Measurements from ENCODE around the gene SKA2.
"Not testable (repeated sequence)": the region's sequence is repeated elsewhere in the genome, so short reads cannot be mapped to it uniquely, and the experiment has no call there.

The SKA2 gene
- total RNA-seq: 14.9 to 32.1 (median 31.4) reads per million in 3 experiments

DNA sequence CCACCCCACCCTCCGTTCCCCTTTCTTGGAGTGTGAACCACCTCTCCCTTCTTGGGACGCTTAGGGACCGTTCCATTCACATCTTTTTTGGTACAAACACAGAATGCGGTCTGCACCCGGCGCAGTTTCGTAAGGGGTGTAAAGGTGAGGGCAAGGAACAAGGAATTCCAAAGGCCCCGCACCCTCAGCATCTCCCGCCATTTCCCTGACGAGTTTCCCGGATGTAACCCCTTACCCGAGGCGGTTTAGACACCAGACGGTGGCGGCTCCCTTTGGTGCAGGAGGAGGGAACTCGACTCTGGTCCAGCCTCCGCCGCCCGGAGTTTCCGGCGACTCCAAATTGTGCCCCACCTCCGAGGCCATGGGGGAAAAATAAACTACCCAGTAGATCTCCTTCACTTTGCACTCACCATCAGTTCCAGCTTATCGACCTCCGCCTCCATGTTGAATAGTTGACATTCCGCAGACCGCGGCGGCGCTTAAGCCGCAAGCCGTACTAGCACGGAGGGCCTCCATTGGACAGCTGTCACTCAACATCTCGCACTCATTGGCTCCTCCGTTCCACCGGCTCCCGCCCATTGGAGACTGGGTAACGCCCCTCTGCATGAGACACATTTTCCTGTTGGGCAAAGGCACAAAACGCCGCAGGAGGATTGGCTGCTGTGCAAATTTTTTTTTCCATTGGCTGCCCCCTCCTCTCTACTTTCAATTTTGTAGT, at the start of gene SKA2:
Gene SKA2, minus strand, starts transcription at position 466 of the 718 bp plus-strand sequence. Its CDS starts 23 bp downstream, at position 443.
- DNase-seq: no peak

DNA sequence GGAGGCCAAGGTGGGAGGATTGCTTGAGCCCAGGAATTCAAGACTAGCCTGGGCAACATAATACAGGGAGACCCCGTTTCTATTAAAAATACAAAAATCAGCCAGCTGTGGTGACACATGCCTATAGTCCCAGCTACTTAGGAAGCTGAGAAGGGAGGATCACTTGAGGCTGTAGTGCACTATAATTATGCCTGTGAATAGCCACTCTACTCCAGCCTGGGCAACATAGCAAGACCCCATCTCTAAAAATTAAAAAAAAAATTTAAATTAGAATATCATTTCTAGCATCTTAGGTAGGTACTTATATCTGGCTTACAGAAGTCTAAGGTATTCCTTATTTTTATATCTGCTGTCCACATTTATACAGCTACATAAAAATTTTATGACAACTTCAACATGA, 47.3 kb upstream of the SKA2 start:
- no peak for DNase-seq

DNA sequence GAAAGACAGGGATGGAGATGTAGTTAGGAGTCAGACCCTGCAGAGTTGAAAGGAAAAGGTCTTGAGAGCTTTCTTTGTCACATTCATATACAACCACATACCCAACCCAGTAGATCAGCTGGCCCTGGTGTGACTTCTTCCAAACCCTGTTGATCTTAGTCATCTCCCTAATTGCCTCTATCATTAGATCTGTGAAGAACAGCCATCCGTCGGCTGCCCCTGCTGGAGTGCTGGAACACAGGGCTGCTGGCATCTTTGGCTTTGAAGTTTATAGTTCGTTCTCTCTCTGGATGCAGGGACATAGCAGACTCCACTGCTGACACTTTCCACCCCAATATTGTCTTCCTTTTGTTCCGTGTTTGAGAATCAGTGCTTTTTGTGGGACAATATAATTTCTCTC, 44.4 kb upstream of the SKA2 start:
- DNase-seq: no peak

DNA sequence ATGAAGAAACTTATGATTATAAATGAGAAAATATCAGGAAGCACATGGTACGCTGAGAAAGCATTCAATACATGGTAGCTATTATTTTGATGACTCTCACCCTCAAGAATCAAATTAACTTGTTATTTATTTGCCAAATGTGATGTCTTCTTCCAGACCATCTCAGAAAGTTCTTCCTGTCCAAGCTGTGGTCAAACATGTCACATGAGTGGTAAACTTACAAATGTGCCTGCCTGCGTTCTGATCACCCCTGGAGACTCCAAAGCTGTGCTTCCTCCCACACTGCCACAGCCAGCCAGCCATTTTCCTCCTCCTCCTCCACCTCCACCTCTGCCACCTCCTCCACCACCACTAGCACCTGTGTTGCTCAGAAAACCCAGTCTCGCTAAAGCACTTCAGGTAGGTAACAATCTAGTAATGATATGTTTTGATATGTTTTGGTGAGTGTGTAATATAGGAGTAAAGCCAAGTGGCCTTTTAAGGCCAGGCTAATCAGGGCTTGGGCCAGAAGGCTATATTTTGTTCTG, 38.4 kb upstream of the SKA2 start:
- no peak for DNase-seq

DNA sequence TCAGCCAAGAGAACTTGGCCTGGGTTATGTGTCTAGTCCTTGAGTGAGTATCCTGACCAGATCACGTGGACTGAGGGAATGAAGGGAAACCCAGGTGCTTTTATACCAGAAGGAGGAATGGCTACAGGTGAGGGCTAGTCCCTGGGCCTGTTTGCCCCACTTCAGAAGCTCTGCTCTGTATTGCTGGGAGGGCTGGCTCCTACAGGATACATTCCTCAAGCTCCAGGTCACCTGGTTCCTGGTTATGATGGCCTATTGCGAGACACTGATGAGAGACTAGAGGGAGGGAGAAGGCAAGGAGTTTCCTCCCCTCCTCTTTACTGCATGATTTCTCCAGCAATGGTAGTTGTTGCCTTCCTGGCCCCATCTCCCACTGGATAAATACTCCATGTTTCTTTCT, 35.8 kb upstream of the SKA2 start:
- DNase-seq: no peak

- DNase-seq: no peak
Observed at GRCh38 chr17:59186850-59187249, 31.9 kb upstream of the SKA2 start.

- DNase-seq: no peak
Observed at GRCh38 chr17:59185997-59186396, 31.0 kb upstream of the SKA2 start.

DNA sequence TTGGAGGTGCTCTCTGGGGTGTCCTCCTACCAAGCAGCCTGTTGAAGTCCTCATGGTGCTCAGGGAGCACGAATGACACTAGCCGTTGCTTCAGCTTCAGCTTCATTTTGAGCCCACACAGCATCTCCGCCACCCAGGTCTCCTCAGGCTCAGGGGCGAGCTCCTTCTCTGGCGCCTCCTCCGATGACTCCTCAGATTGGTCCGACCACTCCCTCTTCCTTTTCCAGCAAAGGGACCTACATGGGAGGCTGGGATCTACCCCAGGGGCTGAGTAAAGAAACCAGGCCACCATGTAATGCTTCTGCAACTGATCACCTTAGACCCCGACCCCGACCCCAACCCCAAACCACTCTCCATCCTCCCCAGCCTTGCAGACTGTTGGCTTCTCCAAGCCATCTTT, 26.5 kb upstream of the SKA2 start:
- no peak for DNase-seq

GRCh38 chr17:59180626-59181025, 25.6 kb upstream of the SKA2 start:
- DNase-seq: no peak

DNA sequence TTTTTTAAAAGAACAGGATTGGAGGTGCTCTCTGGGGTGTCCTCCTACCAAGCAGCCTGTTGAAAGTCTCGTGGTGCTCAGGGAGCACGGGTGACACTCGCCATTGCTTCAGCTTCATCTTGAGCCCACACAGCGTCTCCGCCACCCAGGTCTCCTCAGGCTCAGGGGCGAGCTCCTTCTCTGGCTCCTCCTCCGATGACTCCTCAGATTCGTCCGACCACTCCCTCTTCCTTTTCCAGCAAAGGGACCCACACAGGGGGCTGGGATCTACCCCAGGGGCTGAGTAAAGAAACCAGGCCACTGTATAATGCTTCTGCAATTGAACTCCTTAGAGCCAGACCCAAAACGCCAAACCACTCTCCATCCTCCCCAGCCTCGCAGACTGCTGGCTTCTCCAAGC, 24.6 kb upstream of the SKA2 start:
- DNase-seq: not testable (repeated sequence)

DNA sequence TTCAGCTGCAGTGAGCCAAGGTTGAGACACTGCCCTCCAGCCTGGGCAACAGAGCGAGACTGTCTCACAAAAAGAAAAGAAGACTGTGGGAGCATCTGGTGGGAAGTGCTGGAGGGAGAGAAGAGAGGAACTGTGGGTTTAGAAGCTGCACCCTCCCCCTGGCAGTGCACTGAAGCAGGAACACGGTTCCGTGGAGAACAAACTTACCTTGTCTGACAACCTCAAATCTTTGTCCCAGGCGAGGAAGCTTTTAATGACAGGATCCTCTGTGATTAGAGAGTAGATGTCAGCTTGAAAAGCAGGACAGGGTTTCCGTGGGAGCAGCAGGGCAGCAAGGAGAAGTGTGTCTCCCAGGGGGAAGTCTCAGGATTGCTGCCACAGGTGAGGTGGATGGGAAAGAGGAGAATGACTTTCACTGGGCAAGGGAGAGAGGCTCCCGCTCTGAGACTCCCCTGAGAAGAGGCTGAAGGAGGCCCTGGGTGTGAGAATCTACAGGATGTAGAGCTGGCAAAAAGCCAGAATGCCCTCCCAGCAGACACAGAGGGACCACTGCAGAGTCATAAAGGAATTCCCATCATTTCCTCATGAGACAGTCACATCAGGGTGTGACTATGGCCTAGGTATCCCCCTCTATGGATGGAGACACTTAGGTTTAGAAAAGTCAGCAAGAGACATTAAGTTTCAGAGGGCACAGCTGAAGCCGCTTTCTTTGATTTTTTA, 23.4 kb upstream of the SKA2 start:
- DNase-seq: no peak

- DNase-seq: no peak
Observed at GRCh38 chr17:59175076-59175475, 20.1 kb upstream of the SKA2 start.

DNA sequence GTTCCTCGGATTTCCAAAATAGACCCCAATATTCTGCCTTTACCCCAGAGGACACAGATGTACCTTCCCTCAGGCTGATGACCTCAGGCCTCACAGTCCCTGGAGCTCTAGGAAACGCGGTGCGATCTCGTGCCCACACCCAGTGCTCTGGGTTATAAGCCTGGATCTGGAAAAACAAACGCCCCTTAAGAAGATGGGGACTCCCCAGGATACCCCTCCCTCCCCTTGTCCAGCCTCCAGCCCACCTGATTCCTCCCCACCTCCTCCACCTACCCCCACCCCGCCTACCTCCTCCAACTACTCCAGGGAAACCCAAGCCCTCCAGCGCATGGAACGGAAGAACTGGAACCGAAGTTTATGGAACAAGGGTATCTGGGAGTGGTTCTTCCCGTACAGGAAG, 19.7 kb upstream of the SKA2 start:
- no peak for DNase-seq

GRCh38 chr17:59172436-59173004, 17.5 kb upstream of the SKA2 start:
- DNase-seq: no peak

DNA sequence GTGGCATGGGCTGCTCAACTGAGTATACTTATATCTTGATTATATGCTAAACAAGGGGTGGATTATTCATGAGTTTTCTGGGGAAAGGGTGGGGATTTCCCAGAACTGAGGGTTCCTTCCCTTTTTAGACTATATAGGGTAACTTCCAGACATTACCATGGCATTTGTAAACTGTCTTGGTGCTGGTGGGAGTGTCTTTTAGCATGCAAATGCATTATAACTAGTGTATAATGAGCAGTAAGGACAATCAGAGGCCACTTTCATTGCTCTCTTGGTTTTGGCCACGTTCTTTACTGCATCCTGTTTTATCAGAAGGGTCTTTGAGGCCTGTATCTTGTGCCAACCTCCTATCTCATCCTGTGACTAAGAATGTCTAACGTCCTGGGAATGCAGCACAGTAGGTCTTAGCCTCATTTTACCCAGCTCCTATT, 12.6 kb upstream of the SKA2 start:
- DNase-seq: no peak

DNA sequence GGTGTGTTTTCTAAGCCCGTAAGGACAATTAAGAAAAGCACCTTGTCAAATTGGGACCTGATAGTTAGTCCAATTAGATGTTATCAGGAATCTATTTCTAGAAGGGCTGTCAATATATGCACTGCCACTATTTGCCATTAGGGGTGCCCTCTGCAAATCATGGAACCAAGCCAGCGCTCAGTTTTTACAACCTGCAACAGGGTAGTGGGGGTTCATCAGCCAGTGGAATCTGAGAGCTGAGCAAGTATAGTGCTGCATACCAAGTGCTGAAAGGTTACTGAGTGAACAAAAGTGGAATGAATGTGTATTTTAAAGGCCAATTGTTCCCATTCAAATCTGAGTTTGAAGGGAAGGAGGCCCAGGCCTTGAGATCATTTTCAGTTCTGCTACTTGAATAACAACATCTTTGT, 11.0 kb upstream of the SKA2 start:
- DNase-seq: peak; percentile 19

GRCh38 chr17:59161477-59161876, 6.5 kb upstream of the SKA2 start:
- DNase-seq: no peak

- no peak for DNase-seq
Observed at GRCh38 chr17:59160157-59161025, 5.4 kb upstream of the SKA2 start.

GRCh38 chr17:59155439-59156177, 622 bp upstream of the SKA2 start, which contains the start of gene PRR11:
Gene PRR11 (plus strand): TSS chr17:59155746. CDS start chr17:59169753, 14,007 bp downstream.
- peak; percentile 99 for DNase-seq

DNA sequence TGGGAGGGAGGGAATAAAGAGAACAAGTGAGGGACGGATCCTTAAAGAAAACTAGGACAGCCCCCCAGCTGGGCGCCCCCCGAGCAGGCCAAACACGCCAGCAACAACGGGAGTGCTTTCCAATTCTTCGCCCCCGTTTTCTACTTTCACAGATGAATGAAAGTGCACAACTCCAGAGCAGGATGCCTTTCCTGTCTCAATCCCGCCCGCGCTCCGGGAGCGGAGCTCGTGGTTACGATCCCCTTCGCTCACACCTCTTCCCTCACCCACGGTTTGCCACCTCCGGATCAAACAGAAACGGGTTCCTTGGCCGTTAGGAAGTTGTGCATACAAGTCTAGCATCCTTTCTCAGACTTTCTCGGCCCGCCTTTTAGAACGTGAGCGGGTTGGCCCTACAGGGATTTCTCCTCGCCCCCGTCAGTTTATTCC, 680 bp downstream of the SKA2 start:
- peak; percentile 26 for DNase-seq

DNA sequence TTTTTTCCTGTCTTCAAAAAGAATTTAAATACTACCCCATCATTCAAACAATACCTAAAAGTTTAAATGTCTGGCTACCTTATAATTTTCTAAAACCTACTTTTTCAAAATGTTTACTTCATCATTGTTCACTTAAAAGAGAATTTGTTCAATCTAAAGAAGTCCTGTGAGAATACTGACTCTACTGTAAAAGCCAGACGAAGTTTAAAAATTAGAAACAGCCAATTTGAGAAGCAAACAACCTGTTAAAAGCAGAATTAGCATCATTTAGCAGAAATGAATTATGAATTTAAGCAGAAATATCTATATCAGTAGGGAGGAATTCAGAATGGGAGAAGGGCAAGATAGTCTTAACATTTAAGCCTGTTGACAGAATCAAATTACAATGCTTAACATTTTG, 2.1 kb downstream of the SKA2 start:
- no peak for DNase-seq

DNA sequence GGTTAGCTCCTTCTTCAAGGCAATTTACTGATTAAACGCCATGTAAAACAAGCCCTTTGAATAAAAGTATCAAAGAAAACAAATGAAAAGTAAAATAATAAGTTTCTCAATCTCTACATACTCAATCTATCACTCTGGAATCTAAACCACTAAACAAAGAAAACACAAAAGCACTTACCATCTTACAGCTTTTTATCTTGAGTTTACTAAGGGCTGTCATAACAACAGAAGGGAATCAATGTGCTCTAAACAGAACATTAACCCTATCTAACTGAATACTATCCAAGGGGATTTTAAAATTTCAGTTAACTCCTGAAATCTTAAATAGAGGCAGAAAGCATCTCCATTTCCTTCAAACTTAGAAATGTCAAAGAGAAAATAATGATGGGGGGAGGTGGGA, 3.4 kb downstream of the SKA2 start:
- DNase-seq: no peak

Data from central memory CD4-positive, alpha-beta T cell (primary cell).